Measurements from ENCODE around the gene USP10. TPM values are rescaled to one million over a fixed set of nuclear protein-coding genes. Genes with fewer than 3 reads are reported as not detected.

USP10 gene
- polyA plus RNA-seq, 3 donors, result 38.7 to 115 (median 90.9) TPM

DNA sequence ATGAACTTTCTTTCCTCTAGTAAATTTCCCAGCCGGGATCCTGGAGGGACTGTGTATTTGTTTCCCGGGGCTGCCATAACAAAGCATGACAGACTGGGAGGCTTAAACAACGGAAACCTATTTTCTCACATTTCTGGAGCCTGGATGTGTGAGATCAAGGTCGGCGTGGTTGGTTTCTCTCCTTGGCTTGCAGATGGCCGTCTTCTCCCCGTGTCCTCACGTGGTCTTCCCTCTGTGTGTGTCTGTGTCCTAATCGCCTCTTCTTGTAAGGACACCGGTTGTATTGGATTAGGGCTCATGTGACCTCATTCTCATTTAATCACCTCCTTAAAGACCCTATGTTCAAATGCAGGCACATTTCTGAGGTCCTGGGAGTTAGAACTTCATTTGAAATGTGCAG lies 22.0 kb upstream of the USP10 start:
- no peak overlapping the region for H3K4me3 Mint-ChIP-seq
- Histone ChIP-seq H2AFZ (ENCODE audit: insufficient read depth, low read depth, low read length, poor library complexity, severe bottlenecking) (no peak overlapping the region), H3K9me3 (replicated peaks in 1 of 2; ENCODE audit: control insufficient read depth in 1 of 2, insufficient read depth in 1 of 2, low read length in 2 of 2) (no peaks in the 10 kb centered on the region), H3K4me1 (ENCODE audit: control insufficient read depth in 1 of 2, insufficient read depth in 2 of 2, low read length in 2 of 2) (peaks cover 8 to 24% of the 10 kb centered on the region in 2 donors), H3K9ac (ENCODE audit: insufficient read depth, low read length, poor library complexity, severe bottlenecking) (no peak overlapping the region), H3K27ac (ENCODE audit: low read depth in 1 of 2, low read length in 2 of 2) (no peak overlapping the region), H3K27me3 (ENCODE audit: control insufficient read depth in 2 of 2, insufficient read depth in 2 of 2, low read length in 2 of 2) (no peaks in the 10 kb centered on the region), H4K20me1 (ENCODE audit: insufficient read depth, low read length) (no peaks in the 10 kb centered on the region), H3K4me3 (replicated peaks in 1 of 3; ENCODE audit: low read depth in 2 of 3, low read length in 3 of 3) (no peak overlapping the region), H3K79me2 (ENCODE audit: insufficient read depth, low read length) (no peaks in the 10 kb centered on the region), H3K36me3 (replicated peaks in 1 of 2; ENCODE audit: control insufficient read depth in 1 of 2, insufficient read depth in 2 of 2, low read length in 2 of 2) (no peaks in the 10 kb centered on the region), H3K4me2 (replicated peaks; ENCODE audit: extremely low read depth, low read length, poor library complexity, severe bottlenecking) (no peak overlapping the region)
- TF ChIP-seq, protein P1, sequence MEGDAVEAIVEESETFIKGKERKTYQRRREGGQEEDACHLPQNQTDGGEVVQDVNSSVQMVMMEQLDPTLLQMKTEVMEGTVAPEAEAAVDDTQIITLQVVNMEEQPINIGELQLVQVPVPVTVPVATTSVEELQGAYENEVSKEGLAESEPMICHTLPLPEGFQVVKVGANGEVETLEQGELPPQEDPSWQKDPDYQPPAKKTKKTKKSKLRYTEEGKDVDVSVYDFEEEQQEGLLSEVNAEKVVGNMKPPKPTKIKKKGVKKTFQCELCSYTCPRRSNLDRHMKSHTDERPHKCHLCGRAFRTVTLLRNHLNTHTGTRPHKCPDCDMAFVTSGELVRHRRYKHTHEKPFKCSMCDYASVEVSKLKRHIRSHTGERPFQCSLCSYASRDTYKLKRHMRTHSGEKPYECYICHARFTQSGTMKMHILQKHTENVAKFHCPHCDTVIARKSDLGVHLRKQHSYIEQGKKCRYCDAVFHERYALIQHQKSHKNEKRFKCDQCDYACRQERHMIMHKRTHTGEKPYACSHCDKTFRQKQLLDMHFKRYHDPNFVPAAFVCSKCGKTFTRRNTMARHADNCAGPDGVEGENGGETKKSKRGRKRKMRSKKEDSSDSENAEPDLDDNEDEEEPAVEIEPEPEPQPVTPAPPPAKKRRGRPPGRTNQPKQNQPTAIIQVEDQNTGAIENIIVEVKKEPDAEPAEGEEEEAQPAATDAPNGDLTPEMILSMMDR (IDR thresholded peaks at IDR 0.05), result no peak
- H3K4me1 Mint-ChIP-seq, result peaks cover 20% of the 10 kb centered on the region
- intact Hi-C loops (cut with micrococcal nuclease), result loop anchor here in 1 of 2 donors (10.0 kb wide), 1 partner anchor 297 kb away; no protein-coding TSS in a partner anchor
- peaks cover 0 to 3% of the 10 kb centered on the region in 2 donors for H3K36me3 Mint-ChIP-seq
- H3K9me3 Mint-ChIP-seq, result no peaks in the 10 kb centered on the region
- peaks cover 2 to 4% (median 3%) of the 10 kb centered on the region in 3 donors for H3K27me3 Mint-ChIP-seq (ENCODE audit: low read depth in 3 of 3)
- 94% methylated on average over 5 of the region's 10 CpGs for WGBS (ENCODE audit: insufficient coverage)
- no peak overlapping the region for H3K27ac Mint-ChIP-seq
- no peak for DNase-seq

DNA sequence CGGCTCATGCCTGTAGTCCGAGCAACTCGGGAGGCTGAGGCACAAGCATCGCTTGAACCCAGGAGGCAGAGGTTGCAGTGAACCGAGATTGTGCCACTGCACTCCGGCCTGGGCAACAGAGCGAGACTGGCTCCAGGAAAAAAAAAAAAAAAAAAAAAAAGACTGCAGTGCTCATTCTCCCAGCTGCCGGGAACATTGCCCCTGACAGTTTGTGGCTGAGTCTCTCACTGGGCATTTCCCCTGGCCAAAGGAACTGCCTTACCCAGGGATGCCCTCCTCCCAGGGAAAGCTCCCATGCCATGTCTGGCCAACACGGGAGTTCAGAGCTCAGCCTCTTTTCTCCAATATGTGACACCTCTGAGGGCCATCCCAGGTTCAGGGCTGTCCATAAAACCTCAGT lies 21.3 kb upstream of the USP10 start:
- H3K4me3 Mint-ChIP-seq, result no peak overlapping the region
- H2AFZ ChIP-seq (ENCODE audit: insufficient read depth, low read depth, low read length, poor library complexity, severe bottlenecking), result no peak overlapping the region
- intact Hi-C loops (cut with micrococcal nuclease), result loop anchor here in 1 of 2 donors (10.0 kb wide), 1 partner anchor 296 kb away; no protein-coding TSS in a partner anchor
- no peaks in the 10 kb centered on the region for H3K79me2 ChIP-seq (ENCODE audit: insufficient read depth, low read length)
- no peak overlapping the region for H3K27ac Mint-ChIP-seq
- peaks cover 3 to 17% of the 10 kb centered on the region in 2 donors for H3K4me1 ChIP-seq (ENCODE audit: control insufficient read depth in 1 of 2, insufficient read depth in 2 of 2, low read length in 2 of 2)
- H3K9ac ChIP-seq (ENCODE audit: insufficient read depth, low read length, poor library complexity, severe bottlenecking), result no peak overlapping the region
- H4K20me1 ChIP-seq (ENCODE audit: insufficient read depth, low read length), result no peaks in the 10 kb centered on the region
- H3K9me3 ChIP-seq (replicated peaks in 1 of 2; ENCODE audit: control insufficient read depth in 1 of 2, insufficient read depth in 1 of 2, low read length in 2 of 2), result no peaks in the 10 kb centered on the region
- no peak for DNase-seq
- no peak overlapping the region for H3K4me3 ChIP-seq (replicated peaks in 1 of 3; ENCODE audit: low read depth in 2 of 3, low read length in 3 of 3)
- TF ChIP-seq, protein P1 (IDR thresholded peaks at IDR 0.05), result no peak
- 91% methylated on average over 9 of the region's 9 CpGs for WGBS (ENCODE audit: insufficient coverage)
- no peaks in the 10 kb centered on the region for H3K27me3 ChIP-seq (ENCODE audit: control insufficient read depth in 2 of 2, insufficient read depth in 2 of 2, low read length in 2 of 2)
- H3K36me3 ChIP-seq (replicated peaks in 1 of 2; ENCODE audit: control insufficient read depth in 1 of 2, insufficient read depth in 2 of 2, low read length in 2 of 2), result no peaks in the 10 kb centered on the region
- no peaks in the 10 kb centered on the region for H3K9me3 Mint-ChIP-seq
- no peak overlapping the region for H3K27ac ChIP-seq (ENCODE audit: low read depth in 1 of 2, low read length in 2 of 2)
- peaks cover 13% of the 10 kb centered on the region for H3K4me1 Mint-ChIP-seq
- peaks cover 2 to 5% (median 3%) of the 10 kb centered on the region in 3 donors for H3K27me3 Mint-ChIP-seq (ENCODE audit: low read depth in 3 of 3)
- H3K4me2 ChIP-seq (replicated peaks; ENCODE audit: extremely low read depth, low read length, poor library complexity, severe bottlenecking), result no peak overlapping the region
- H3K36me3 Mint-ChIP-seq, result peaks cover 0 to 3% of the 10 kb centered on the region in 2 donors
